SK-N-SH treated with all-trans-retinoic acid at 6 μM for 48 hours (cell line): ENCODE data around the gene TDRKH.

Source experiments
- ATAC-seq: fragments of 200-7000 bp; cut with Tn5 transposase; 3 replicates; pipeline ENCODE4 v1.9.1; 2020; ENCODE audit warnings: mild to moderate bottlenecking, moderate library complexity
- CREB5 ChIP-seq: fragments of 250-450 bp; sonication (Bioruptor Pico); IDR thresholded peaks from 2 replicates; pipeline ENCODE4 v1.5.1; 2020; ENCODE audit warnings: low read depth, mild to moderate bottlenecking, moderate library complexity
- CSDC2 ChIP-seq: fragments of 250-450 bp; sonication (Bioruptor Pico); IDR thresholded peaks from 2 replicates; pipeline ENCODE4 v1.5.0; 2020; ENCODE audit warnings: mild to moderate bottlenecking, moderate library complexity
- CSRNP3 ChIP-seq: fragments of 250-450 bp; sonication (Bioruptor Pico); IDR thresholded peaks from 2 replicates; pipeline ENCODE4 v1.5.1; 2021; ENCODE audit warnings: mild to moderate bottlenecking, moderate library complexity
- ESRRG ChIP-seq: fragments of 250-450 bp; sonication (Bioruptor Pico); IDR thresholded peaks from 2 replicates; pipeline ENCODE4 v1.6.1; 2021; ENCODE audit warnings: mild to moderate bottlenecking
- GLIS3 ChIP-seq: fragments of 250-450 bp; sonication (Bioruptor Pico); IDR thresholded peaks from 2 replicates; pipeline ENCODE4 v1.5.0; 2020; ENCODE audit warnings: mild to moderate bottlenecking, moderate library complexity
- ISL1 ChIP-seq: fragments of 250-450 bp; sonication (Bioruptor Pico); IDR thresholded peaks from 2 replicates; pipeline ENCODE4 v2.1.2; 2022; ENCODE audit warnings: mild to moderate bottlenecking, moderate library complexity
- OSR1 ChIP-seq: fragments of 250-450 bp; sonication (Bioruptor Pico); IDR thresholded peaks from 2 replicates; pipeline ENCODE4 v1.8.0; 2022; ENCODE audit warnings: moderate library complexity, mild to moderate bottlenecking, inconsistent platforms
- PATZ1 ChIP-seq: fragments of 250-450 bp; sonication (Bioruptor Pico); IDR thresholded peaks from 2 replicates; pipeline ENCODE4 v1.8.0; 2020; ENCODE audit warnings: mild to moderate bottlenecking, moderate library complexity, borderline replicate concordance
- POU6F1 ChIP-seq: fragments of 250-450 bp; sonication (Bioruptor Pico); IDR thresholded peaks from 2 replicates; pipeline ENCODE4 v1.8.0; 2021; ENCODE audit warnings: low read depth, mild to moderate bottlenecking, moderate library complexity, borderline replicate concordance
- PPARA ChIP-seq: fragments of 250-450 bp; sonication (Bioruptor Pico); IDR thresholded peaks from 2 replicates; pipeline ENCODE4 v1.5.0; 2020; ENCODE audit warnings: mild to moderate bottlenecking, borderline replicate concordance
- SNAI2 ChIP-seq: fragments of 250-450 bp; sonication (Bioruptor Pico); IDR thresholded peaks from 2 replicates; pipeline ENCODE4 v1.5.0; 2020; ENCODE audit warnings: mild to moderate bottlenecking, moderate library complexity
- TCF4 ChIP-seq: fragments of 250-450 bp; sonication (Bioruptor Pico); IDR thresholded peaks from 2 replicates; pipeline ENCODE4 v1.8.0; 2021; ENCODE audit warnings: mild to moderate bottlenecking, moderate library complexity, borderline replicate concordance
- TOX ChIP-seq: fragments of 250-450 bp; sonication (Bioruptor Pico); IDR thresholded peaks from 2 replicates; pipeline ENCODE4 v1.8.0; 2021; ENCODE audit warnings: mild to moderate bottlenecking, moderate library complexity, borderline replicate concordance
- ZC3H10 ChIP-seq: fragments of 250-450 bp; sonication (Bioruptor Pico); IDR thresholded peaks from 2 replicates; pipeline ENCODE4 v1.5.1; 2021; ENCODE audit warnings: mild to moderate bottlenecking, moderate library complexity
- ZFP3 ChIP-seq: fragments of 250-450 bp; sonication (Bioruptor Pico); IDR thresholded peaks from 2 replicates; pipeline ENCODE4 v1.5.0; 2020; ENCODE audit warnings: mild to moderate bottlenecking, moderate library complexity
- ZFP30 ChIP-seq: fragments of 450-650 bp; formaldehyde crosslinking; IDR thresholded peaks from 2 replicates; pipeline ENCODE4 v1.5.0; 2022; ENCODE audit warnings: mild to moderate bottlenecking, moderate library complexity
- ZNF565 ChIP-seq: fragments of 450-650 bp; formaldehyde crosslinking; conservative IDR thresholded peaks from 2 replicates; pipeline ENCODE4 v1.5.0; 2020; ENCODE audit warnings: low read depth, mild to moderate bottlenecking, moderate library complexity
- ZNF8 ChIP-seq: fragments of 450-650 bp; formaldehyde crosslinking; IDR thresholded peaks from 2 replicates; pipeline ENCODE4 v1.5.0; 2020; ENCODE audit warnings: mild to moderate bottlenecking, moderate library complexity

The TDRKH gene

DNA sequence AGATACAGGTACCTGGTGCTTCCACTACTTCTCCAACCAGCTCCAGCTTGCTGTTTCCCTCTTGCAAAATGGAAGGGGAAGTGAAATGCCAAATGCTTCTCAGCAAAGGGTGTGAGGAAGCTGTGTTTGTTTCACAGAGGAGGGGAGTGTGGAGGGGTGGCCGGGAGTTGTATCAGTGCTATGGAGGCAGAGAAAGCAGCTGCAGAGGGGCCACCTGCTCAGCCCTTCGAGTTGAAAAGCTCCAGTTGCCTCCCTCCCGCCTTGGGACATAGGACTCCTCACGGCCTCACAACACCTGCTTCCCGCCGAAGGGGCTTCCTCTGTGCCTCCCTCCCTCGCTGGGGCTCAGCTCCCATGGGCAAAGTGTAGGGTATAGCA, 27.0 kb upstream of the TDRKH start (continued):
- TF ChIP-seq ESRRG (CRISPR knock-in tag) = no peak
- TF ChIP-seq CSRNP3 (CRISPR knock-in tag) = no peak
- TF ChIP-seq GLIS3 (CRISPR knock-in tag) = no peak
- no peak for TF ChIP-seq TOX (CRISPR knock-in tag)
- TF ChIP-seq SNAI2 = no peak
- TF ChIP-seq ZNF565 (CRISPR knock-in tag) = no peak
- TF ChIP-seq, all 23 proteins: peak for 0

DNA sequence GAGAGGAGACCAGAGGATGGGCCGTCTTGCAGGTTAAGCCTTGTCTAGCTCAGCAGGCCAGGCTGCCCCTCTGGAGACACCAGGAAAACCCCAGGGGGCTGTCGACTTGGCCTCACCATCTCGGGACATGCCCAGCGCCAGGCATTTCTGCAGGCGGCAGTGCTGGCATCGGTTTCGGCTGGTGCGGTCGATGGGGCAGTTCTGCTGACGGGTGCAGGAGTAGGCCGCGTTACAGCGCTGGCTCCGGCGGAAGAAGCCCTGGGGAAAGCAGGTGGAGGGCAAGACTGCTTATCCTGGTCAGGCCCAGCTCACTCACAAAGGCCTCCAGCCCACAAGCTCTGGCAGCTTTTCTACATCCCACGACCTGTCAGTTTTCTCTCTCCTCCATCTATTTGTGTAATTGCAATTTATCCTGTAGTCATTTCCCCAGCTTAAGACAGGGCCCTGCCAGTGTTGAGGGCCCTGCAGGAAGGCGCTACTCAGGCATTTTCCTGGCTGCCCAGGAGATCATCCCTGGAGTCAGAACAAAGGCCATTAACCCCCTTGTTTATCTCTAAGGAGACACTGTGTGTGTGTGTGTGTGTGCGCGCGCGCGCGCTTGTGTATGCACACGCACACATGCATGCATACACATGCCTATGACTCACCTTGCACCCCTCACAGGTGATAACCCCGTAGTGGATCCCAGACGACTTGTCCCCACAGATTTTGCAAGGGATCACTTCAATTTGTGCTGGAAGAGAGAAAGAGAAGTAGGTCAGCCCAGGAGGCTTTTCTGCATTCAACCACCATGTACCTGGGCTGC, 26.4 kb upstream of the TDRKH start:
- TF ChIP-seq CREB5 (CRISPR knock-in tag) = no peak
- no peak for TF ChIP-seq ZC3H10 (CRISPR knock-in tag)
- no peak for TF ChIP-seq ZNF565 (CRISPR knock-in tag)
- no peak for TF ChIP-seq ISL1
- no peak for TF ChIP-seq ZNF8 (CRISPR knock-in tag)
- no peak for TF ChIP-seq ZFP3 (CRISPR knock-in tag)
- no peak for TF ChIP-seq TCF4 (CRISPR knock-in tag)
- no peak for TF ChIP-seq OSR1 (CRISPR knock-in tag)
- TF ChIP-seq ESRRG (CRISPR knock-in tag) = no peak
- TF ChIP-seq POU6F1 (CRISPR knock-in tag) = no peak
- no peak for TF ChIP-seq ZFP30 (CRISPR knock-in tag)
- no peak for TF ChIP-seq PPARA (CRISPR knock-in tag)
- TF ChIP-seq CSDC2 (CRISPR knock-in tag) = no peak
- no peak for TF ChIP-seq GLIS3 (CRISPR knock-in tag)
- TF ChIP-seq PATZ1 (CRISPR knock-in tag) = no peak
- no peak for TF ChIP-seq CSRNP3 (CRISPR knock-in tag)
- ATAC-seq = no peak

DNA sequence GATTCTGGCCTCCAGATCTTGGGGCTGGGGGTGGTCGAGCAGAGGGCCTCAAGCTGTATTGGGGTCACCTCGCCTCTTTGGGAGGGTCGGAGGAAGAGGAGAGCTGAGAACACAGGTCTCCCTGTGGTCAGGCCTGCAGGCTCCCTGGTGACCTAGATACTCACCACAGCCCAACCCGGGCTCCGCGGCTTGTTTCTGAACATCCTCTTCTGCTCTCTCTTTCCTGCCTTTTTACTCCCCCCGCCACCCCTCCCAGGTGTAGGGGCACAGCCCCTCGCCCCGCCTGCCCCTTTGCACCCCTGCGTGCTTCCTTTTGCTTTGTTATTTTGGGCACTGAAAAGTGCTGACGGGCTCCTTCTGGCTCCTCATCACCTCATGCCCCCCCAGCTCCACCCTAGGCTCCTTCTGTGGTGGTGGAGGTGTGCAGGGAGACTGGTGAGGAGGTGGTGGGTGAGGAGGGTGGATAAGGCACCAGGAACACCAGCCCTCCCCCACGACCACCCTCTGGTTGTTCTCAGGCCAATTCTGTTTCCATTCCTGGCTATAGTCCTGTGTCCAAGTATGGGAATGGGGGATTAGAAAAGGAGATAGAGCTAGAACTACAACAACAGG, 25.5 kb upstream of the TDRKH start:
- no peak for ATAC-seq
- no peak for TF ChIP-seq ZC3H10 (CRISPR knock-in tag)
- TF ChIP-seq PATZ1 (CRISPR knock-in tag) = no peak
- TF ChIP-seq PPARA (CRISPR knock-in tag) = no peak
- no peak for TF ChIP-seq ZNF8 (CRISPR knock-in tag)
